ENCODE results near the gene HEPACAM.

HEPACAM gene

DNA sequence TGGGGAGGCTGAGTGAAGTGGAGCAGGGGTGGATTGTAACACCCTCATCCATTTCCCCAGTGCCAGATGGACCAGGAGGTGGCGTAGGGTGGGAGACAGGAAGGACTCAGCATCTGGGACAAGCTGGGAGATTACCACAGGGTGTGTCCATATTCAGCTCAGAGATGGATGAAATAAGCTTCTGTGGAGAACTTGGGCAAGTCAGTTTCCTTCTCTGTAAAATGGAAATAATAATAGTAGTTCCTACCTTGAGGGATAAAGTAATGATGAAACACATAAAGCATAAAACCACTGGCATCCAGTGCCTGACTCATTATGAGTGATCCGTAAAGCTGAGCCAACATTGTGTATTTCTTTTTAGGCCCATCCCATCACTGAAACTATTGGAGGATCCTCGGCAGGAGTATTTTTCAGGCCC lies 37.6 kb downstream of the HEPACAM start:
- TF ChIP-seq, protein P1, sequence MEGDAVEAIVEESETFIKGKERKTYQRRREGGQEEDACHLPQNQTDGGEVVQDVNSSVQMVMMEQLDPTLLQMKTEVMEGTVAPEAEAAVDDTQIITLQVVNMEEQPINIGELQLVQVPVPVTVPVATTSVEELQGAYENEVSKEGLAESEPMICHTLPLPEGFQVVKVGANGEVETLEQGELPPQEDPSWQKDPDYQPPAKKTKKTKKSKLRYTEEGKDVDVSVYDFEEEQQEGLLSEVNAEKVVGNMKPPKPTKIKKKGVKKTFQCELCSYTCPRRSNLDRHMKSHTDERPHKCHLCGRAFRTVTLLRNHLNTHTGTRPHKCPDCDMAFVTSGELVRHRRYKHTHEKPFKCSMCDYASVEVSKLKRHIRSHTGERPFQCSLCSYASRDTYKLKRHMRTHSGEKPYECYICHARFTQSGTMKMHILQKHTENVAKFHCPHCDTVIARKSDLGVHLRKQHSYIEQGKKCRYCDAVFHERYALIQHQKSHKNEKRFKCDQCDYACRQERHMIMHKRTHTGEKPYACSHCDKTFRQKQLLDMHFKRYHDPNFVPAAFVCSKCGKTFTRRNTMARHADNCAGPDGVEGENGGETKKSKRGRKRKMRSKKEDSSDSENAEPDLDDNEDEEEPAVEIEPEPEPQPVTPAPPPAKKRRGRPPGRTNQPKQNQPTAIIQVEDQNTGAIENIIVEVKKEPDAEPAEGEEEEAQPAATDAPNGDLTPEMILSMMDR (IDR thresholded peaks at IDR 0.05; ENCODE audit: extremely low read depth, missing control alignments): no peak
- no peak for DNase-seq (ENCODE audit: low spot score)

- DNase-seq (ENCODE audit: low spot score): no peak
Measured at GRCh38 chr11:124897674-124898262, 38.1 kb downstream of the HEPACAM start, which contains the start of gene ROBO4. Gene ROBO4 (minus strand): TSS chr11:124897865. CDS start chr11:124897795, 70 bp downstream.

DNA sequence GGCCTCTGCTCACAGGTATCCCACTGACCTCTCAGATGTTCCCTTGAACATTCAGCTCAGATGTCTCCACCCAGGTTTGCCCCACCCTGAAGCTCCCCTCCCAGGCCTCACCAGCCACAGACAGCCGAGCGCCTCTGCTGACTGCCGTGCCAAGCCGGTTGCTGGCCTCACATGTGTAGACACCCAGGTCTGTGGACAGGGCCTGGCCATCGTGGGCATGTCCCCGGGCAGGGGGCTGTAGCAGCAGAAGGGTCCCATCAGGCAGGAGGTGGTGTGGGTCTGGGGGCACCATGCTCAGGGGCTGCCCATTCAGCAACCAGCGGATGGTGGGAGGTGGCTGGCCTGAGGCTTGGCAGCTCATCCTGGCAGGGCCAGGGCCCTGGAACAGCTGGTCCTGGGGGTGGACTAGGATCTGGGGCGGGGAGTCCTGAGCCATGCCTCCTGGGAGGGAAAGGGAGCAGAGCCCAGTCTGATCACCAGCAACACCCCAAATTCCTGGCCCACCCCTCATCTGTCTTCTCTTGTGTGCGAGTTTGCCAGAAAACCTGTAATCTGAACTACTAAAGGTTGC lies 38.9 kb downstream of the HEPACAM start:
- TF ChIP-seq, protein P1 (IDR thresholded peaks at IDR 0.05; ENCODE audit: extremely low read depth, missing control alignments): no peak

More at GRCh38 chr11:124897674-124898262, 38.1 kb downstream of the HEPACAM start, which contains the start of gene ROBO4:
- TF ChIP-seq, protein P1 (IDR thresholded peaks at IDR 0.05; ENCODE audit: extremely low read depth, missing control alignments): no peak

DNA sequence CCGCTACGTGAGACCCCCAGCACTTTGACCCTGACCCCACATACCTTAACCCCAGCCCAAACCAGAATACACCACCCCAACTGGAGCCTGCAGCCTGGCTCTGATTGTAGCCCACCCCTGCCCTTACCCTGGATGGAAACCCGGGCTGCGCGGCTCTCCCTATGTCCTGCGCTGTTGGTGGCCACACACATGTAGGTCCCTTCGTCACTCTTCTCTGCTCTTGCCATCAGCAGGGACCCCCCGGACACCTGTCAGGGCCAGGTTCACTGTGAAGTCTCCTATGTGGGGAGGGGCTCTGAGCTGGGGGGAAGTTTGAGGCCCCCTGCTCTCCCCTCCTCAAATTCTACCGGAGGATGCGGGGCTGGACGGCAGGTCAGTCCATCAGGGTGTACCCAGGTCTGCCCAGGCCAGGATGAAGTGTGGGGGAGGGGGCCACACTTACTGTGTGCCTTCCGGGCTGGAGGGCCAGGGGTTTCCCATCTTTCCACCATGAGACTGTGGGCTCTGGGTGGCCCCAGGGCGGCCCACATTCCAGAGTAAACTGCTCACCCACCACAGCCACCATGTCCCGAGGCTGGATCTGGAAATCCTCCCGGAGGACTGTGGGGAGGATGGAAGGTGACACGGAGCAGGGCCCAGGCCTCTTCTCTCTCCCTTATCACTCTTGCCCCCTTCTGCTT lies 39.6 kb downstream of the HEPACAM start:
- DNase-seq (ENCODE audit: low spot score): no peak

More for the DNA sequence above, 38.9 kb downstream of the HEPACAM start:
- no peak for DNase-seq (ENCODE audit: low spot score)

GRCh38 chr11:124895471-124895971 lies 40.3 kb downstream of the HEPACAM start:
- TF ChIP-seq, protein P1 (IDR thresholded peaks at IDR 0.05; ENCODE audit: extremely low read depth, missing control alignments): no peak

More for the DNA sequence above, 39.6 kb downstream of the HEPACAM start:
- TF ChIP-seq, protein P1 (IDR thresholded peaks at IDR 0.05; ENCODE audit: extremely low read depth, missing control alignments): no peak

DNA sequence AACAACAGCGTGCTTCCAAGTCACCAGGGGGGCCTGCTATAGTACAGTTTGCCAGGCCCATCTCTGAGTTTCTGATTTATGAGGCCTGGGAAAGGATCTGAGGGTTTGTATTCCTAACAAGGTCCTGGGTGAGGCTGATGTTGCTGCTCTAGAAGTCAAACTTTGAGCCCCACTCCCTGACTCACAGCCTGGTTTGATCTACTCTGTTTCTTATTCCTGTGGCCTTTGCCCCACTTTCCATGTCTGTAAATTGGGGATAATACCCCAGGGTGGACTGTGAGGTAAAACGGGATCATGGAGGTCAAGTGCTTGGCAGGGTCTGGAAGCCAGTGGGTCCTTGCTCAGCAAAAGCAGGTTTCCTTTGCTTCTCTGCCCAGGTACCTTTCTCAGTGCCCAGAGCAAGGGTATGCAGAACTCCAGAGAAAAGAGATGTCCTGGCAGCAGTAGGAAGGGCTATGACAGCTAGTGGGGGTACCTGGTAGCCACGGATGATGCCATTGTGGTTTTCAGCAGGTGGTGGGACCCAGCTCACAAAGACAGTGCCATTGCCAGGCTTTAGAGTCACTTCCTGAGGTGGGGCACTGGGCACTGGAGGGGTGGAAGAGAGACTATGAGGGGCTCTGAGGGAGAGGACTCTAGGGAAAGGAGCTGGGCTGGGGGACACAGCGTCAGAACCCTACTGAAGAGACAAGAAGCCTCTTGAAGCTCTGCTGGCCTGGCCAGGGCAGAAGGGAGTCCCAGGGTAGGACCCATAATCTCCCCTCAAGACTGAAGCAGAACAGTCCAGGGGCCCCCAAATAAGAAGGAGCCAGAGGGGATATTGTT lies 41.0 kb downstream of the HEPACAM start:
- TF ChIP-seq, protein P1 (IDR thresholded peaks at IDR 0.05; ENCODE audit: extremely low read depth, missing control alignments): no peak
- no peak for DNase-seq (ENCODE audit: low spot score)

More at GRCh38 chr11:124895471-124895971, 40.3 kb downstream of the HEPACAM start:
- DNase-seq (ENCODE audit: low spot score): no peak

Measured in GM20000 (cell line).